NCI-H2227 (cell line): ENCODE results near the gene EFNA3.
"Not testable (repeated sequence)": the region's sequence is repeated elsewhere in the genome, so short reads cannot be mapped to it uniquely, and the experiment has no call there.

Source experiments
- DNase-seq: peaks from one replicate; lab custom pipeline; 2025; ENCODE audit not compliant: unreplicated experiment; lab: John Stamatoyannopoulos, UW

Gene EFNA3

DNA sequence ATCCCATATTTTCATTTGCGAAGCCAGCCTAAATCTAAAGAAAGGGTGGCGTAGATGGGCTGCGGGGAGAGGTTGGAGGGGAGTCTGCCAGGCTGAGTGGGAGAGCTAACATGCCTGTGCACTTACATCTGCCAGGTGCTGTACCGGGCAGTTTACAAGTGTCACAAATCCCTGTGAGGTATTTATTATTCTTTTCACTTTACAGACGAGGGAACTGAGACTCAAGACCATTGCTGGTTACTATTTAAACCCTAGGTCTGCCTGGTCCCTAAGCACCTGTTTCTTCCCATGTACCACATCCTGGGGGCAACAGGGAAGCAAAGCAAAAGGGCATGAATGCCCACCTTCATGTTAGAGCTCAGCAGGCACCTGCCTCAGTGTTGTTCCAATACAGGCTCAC is 29.7 kb downstream of the EFNA3 start:
- DNase-seq = no peak

DNA sequence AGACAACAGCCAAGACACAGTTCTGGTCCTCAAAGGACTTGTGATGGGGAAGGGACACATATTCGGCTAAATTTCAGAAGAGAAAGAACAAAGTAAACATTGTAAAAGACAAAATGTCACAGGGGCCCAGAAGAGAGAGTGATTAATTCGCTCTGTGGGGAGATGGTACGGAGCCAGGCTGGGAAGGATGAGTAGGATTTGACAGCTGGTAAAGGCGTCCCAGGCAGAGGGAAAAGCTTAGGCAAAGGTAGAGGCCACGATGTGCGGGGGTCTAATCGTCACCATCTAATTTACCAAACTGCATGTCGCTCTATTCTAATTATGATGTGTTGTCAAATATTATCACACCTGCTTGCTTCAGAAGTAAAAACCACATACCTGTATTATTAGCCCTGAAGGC is 31.7 kb downstream of the EFNA3 start:
- DNase-seq = no peak

GRCh38 chr1:155110826-155111225 is 32.2 kb downstream of the EFNA3 start:
- DNase-seq = no peak

GRCh38 chr1:155113450-155113980 is 34.9 kb downstream of the EFNA3 start:
- no peak for DNase-seq

GRCh38 chr1:155116113-155116764 is 37.6 kb downstream of the EFNA3 start:
- DNase-seq = no peak

DNA sequence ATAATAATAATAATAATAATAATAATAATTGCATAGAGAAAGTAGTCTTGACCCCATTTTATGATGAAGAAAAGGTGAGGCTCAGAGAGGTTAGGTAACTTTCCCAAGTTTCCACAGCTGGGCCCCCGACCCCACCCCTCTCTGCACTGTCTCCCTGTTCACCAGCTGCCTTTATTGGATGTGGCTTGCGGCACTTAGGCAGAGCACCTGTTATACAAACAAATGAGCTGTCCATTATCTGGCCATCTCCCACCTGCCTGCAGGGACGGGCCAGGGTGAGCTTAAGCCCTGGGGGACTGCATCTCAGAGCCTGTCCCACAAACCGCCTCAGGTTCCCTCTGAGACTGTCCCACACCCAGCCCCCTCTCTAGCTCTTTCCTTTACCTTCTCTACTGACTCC is 39.0 kb downstream of the EFNA3 start:
- DNase-seq = no peak

DNA sequence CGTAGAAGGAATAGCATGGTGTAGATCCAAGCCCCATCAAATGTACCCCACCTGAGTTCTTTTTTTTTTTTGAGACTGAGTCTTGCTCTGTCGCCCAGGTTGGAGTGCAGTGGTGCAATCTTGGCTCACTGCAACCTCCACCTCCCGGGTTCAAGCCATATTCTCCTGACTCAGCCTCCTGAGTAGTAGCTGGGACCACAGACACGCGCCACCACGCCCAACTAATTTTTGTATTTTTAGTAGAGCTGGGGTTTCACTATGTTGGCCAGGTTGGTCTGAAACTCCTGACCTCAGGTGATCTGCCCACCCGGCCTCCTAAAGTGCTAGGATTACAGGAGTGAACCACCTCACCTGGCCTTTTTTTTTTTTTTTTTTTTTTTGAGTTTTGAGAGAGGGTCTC is 39.5 kb downstream of the EFNA3 start:
- not testable (repeated sequence) for DNase-seq

DNA sequence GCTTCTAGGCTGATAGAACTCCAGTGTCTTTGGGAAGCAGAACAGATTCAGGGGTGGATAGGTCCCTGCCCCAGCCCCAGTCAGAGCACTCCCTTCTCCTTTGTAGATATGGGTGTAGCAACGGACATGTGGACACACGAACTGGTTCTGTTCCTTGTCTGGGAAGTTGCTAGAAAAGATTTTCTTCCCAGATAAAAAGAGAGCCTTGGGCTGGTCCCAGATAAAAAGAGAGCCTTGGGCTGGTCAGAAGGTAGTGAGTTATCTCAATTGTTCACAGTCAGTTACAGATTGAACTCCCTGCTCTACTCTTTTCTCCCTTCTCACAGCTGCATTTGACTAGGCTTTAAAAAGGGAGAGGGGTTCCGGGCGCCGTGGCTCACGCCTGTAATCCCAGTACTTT is 41.6 kb downstream of the EFNA3 start:
- no peak for DNase-seq

GRCh38 chr1:155121249-155121648 is 42.6 kb downstream of the EFNA3 start:
- no peak for DNase-seq

DNA sequence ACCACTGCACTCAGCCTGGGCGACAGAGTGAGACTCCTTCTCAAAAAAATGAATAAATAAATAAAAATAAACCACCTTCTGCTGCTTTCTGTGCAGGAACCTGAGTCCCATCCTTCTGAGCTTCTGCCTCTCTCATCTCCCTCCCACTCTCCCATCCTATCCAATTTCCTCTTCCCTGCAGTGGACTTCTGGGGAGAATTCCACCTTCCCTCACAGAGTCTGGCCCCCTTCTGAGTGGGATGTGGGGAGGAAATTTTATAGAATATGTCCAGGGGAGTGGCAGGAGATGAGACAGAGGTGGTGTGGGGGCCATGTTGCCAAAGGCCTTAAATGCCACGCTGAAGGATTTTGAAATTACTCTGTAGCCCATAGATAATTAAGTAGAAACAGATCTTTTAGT is 43.7 kb downstream of the EFNA3 start:
- DNase-seq = no peak

GRCh38 chr1:155123801-155124200 is 45.2 kb downstream of the EFNA3 start:
- DNase-seq = no peak

DNA sequence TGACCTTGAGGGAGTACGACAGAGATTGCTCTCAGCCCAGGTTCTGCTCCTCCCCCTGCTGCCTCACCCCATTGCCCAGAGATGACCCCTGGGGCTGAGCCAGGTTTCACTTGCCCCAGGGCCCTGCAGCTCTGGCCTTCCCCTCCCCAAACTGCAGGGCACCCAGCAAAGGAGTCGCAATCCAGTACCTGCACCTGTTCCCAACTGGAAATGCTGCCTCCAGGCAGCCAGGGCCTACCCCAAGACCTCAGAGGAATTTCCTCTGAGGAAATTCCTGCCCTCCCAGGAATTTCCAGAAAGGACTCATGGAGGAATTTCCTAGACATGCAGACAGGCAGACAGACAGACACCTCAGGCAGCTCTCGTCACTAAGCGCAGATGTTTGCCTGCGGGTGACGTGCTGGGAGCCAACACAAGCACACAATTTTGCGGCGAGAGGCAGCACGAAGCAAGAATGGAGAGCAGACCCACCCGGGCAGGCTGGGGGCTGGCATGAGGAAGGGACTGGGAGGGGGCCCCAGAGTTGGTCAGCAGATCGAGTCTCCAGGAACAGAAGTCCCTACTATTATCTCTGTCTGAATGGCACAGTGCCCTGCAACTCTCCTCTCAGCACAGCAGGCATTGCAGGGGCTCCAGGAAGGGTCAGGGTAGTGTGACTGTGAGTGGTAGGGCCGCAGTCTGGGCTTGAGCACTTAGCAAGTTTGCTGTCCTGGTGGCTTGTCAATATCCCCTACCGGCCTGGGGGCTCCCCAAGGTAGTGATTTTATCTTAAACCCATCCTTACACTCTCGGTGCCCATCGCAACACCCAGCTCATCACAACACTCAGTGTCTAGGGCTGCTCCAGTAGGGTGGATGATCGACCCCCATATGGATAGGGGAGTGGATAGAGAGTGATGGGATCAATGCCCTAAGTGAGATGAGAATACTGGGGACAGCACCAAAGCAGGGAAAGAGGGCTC is 46.1 kb downstream of the EFNA3 start:
- DNase-seq = no peak

- DNase-seq = no peak
Observed at GRCh38 chr1:155125511-155125945, 46.9 kb downstream of the EFNA3 start.

GRCh38 chr1:155125946-155126555 is 47.4 kb downstream of the EFNA3 start:
- peak; percentile 77 for DNase-seq

DNA sequence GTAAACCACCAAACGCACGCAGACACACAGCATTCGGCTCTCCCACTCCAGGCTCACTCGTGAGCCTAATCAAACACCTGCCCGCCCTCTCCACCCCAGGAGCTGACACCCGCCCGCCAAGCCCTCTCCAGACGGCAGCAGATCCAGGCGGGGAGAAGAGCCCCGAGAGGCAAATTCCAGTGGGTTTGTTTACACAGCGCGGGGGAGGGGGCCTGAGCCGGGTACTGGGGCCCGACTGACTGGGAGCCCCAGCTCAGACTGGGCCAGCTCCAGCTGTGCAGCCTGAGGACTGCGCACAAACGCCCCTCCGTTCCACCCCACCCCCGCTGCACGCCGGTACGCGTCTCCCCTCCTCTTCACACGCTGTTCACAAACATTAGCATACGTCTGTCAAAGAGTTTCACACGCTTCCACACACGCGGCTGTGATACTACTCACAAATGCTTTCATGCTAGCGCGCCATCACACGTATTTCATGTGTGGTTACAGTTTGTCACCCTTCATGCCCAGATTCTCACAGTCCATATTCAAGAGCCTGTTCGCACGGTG is 48.0 kb downstream of the EFNA3 start:
- peak; percentile 73 for DNase-seq

DNA sequence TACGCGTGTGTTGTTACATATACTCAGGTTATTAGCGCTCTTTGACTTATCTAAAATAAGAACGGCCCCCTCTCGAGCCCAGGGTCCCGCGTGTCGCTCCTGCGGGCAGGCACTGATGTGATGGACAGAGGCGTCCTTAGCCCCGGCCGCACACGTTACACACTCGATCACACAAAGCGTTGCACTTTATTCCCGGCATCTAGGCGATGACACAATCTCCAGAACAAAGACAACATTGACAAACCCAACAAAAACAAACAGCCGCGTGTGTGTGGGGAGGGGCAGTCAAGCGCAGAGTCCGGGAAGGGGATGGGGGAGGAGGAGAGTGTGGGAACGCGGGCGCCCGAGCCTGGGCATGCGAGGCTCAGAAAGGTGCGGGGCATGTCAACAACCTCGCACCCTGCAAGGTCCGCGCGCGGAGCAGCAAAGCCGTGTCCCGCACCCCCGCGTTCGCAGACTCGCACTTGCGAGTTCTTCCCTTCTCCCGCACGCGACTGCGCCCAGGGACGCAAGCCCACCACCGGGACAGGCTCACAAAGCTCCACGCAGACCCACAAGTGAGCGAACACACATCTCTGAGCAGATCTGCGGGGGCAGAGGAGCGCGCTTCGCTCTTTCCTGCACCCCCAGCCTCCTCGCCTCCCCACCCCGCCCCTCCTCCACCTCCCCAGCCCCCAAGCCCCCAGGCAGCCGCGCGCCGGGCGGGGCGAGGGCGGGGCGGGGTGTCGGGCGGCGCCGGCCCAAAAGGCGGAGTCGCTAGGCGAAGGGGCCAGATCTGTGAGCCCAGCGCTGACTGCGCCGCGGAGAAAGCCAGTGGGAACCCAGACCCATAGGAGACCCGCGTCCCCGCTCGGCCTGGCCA is 48.7 kb downstream of the EFNA3 start, which contains the start of gene EFNA1:
TSS of gene EFNA1 (plus strand) at position 772 of the 862 bp plus-strand sequence. CDS start 102 bp downstream, outside the sequence.
- peak; percentile 75 for DNase-seq

DNA sequence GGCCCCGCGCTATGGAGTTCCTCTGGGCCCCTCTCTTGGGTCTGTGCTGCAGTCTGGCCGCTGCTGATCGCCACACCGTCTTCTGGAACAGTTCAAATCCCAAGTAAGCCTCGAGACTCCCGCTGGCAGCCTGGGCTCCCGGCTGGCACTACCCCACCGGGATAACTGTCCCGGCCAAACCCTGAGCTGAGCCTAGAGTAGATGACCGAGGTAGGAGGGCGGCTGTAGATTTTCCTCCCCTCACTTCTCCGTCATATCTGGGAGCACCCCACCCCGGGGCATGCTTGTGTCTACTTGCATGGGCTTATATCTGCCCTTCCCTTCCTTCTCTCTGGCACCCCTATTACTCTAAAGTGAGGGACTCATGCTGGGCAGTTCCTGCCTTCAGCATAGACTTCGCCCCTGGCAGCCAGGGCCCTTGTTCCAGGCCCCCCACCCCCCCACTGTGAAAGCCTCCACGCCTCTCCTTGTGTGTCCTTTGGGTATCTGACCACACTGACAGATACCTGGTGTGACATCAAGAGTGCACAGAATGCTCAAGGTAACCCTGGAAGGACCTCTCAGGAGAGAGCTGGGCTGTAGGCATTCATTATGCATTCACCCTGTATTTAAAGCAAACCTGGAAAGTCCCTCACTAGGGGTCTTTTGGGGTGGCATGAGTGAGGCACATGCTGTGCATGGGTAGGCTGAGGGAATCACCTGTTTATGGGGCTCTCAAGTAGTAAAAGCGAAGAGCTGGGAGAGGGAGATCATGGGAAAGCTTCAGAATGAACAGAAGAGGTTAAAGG is 49.5 kb downstream of the EFNA3 start:
- no peak for DNase-seq

GRCh38 chr1:155128755-155129473 is 50.3 kb downstream of the EFNA3 start:
- DNase-seq = no peak
